Stimulated activated CD4-positive, alpha-beta T cell treated with anti-CD3 and anti-CD28 coated beads, Interleukin-2, amount 100 ng/mL, for 24 hours (primary cell): ENCODE data around the gene POLDIP2.
"Not testable (repeated sequence)": the region's sequence is repeated elsewhere in the genome, so short reads cannot be mapped to it uniquely, and the experiment has no call there.

Source experiments
- DNase-seq, 2 donors: peaks; one replicate each; pipeline ENCODE4 v3.0.0-alpha.2; 2020

Gene POLDIP2

GRCh38 chr17:28364665-28365363 is 7.5 kb upstream of the POLDIP2 start, which contains the start of gene SEBOX:
SEBOX (minus strand) TSS chr17:28365199; CDS start chr17:28365151, 48 bp downstream.
- DNase-seq, result no peak

GRCh38 chr17:28363776-28364650 is 6.7 kb upstream of the POLDIP2 start:
- no peak for DNase-seq

DNA sequence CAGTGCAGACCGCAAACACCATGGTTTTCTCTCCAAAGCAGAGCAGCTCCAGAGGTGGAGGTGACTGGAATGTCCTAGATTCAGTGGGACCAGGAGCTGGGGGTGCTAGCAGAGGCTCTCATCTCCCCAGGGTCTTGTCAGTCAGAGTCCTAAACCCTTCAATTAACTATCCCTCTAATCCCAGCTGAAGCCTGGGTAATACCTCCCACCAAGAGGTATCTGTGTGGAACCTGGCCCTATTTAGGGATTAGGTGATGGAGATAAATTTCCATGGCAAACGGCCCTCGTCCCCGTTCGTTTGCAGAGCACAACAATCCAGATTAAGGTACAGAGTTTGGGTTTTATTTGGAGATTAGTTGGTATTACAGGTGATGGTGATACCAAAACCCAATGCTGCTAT is 5.9 kb upstream of the POLDIP2 start:
- DNase-seq, result no peak

- DNase-seq, result no peak
Observed at GRCh38 chr17:28357901-28358197, 522 bp upstream of the POLDIP2 start.

GRCh38 chr17:28350271-28350670 is 7.1 kb downstream of the POLDIP2 start:
- DNase-seq, result no peak

DNA sequence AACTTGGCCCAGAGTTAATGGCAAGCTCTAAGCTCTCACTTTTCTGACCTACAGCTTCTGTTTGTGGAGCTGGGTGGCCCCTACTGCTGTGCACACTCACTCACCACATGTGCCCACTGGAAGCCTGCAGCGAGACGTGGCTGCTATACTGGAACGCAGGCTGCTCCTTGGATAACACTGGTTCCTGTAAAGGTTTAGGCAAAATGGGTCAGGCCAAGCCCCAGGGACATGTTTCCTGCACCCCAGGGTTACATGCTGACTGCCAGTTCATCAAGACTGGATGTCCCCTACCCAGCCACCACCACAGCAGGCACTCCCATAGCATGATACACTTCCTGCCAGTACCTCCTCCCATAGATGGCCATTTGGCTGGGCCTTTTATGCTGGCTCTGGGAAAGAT is 8.3 kb downstream of the POLDIP2 start:
- no peak for DNase-seq

DNA sequence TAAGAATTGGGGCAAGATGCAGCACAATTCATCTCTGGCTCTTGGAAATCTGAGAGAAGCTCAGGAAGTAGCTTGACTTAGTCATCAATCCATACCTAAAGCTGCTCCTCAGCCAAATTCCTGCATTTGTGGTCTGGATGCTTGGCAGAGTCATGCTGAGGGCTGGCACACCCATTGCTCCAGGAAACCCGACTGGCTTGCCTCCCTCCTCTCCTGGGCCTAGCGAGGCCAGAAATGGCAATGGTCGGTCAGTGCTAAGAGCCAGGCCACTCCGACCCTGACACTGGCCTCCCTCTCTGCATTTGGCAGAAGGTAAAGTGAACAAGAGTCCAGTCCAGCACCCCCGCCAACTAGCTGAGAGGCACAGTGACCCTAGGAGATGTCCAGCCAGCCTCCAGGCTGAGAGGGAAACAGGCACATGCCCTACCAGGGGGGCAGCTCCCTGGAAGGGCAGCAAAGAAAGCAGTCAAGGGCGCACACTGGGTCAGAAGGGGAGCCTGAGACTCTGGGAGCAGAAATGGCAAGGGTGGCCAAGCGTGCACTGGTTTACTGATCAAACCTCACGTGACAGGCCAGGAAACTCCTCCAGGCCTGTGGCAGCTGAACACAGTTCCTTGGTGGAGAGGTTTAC is 10.0 kb downstream of the POLDIP2 start:
- DNase-seq, result no peak

GRCh38 chr17:28346746-28347246 is 10.5 kb downstream of the POLDIP2 start:
- DNase-seq, result no peak

DNA sequence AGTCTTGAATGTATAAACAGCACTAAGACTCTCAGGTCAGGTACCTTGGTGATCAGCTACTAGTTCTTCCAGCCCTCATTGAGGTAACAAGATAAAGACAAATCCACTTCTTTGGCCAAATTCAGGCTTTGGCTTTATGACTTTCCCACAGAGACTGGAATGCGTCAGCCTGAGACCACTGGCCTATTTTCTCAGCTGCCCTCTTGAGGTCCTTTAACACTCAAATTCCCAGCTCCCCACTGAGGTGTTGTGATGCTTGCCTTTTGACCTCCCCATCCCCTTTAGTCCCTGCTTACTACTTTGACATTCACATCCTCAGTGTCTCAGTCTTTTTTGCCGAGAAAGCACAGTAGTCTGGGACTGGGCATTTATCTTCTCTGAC is 11.1 kb downstream of the POLDIP2 start:
- DNase-seq, result no peak

- DNase-seq, result no peak
Observed at GRCh38 chr17:28345419-28346198, 11.7 kb downstream of the POLDIP2 start.

DNA sequence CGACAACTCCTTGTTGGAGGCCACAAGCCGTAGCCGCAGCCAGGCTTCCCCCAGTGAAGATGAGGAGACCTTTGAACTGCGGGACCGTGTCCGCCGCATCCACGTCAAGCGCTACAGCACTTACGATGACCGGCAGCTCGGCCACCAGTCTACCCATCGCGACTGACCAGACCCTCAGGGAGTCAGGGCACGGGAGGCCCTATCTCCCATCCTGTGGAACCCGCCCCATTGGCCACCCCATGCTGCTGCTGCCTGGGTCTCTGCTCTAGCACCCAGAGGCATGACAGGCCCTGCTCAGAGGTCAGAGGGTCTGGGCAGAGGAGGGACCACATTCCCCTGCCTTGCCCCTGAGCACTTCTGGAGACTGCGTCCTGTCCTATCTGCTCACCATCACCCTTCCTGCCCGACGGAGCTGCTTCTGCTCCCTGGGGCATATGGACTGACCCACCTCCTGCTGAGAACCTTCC is 12.9 kb downstream of the POLDIP2 start:
- no peak for DNase-seq

DNA sequence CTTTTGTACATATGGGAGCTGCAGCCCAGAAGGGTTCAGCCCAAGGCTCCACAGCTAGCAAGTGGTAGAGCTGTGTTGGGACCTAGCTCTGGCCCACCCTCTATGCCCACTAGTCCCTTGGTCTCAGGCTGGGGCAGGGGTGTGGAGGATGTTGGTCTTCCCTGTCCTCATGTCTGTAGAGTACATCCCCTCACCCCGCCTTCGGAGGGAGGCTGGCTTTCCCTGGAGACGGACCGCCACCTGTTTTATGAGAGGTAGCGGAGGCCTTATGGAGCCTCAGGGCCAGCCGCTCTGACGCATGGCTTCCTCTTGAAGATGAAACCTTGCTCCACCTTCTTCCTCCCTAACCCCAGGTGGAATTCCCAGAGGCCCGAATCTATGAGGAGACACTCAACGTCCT is 13.3 kb downstream of the POLDIP2 start:
- DNase-seq, result no peak

DNA sequence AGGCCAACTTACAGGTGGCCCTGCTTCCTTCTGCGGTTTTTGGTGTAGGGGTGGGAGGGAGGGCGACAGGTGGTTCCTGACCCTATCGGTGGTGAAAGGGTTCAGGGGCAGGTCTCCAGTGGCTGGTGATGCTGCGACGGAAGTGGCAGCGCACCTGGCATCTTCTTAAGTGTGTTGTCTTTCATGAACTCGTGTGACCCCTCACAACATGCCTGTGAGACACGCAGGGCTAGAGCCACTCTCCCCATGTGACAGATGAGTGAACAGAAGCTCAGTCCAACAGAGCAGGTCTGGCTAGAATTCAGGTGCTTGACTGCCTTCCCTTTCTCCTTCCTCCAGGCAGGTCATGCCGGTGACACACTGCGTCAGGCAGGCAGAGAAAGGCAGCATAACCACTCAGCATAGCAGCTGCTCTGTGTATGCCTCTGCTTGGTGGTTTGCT is 13.8 kb downstream of the POLDIP2 start:
- no peak for DNase-seq

- no peak for DNase-seq
Observed at GRCh38 chr17:28342313-28342712, 15.0 kb downstream of the POLDIP2 start.

DNA sequence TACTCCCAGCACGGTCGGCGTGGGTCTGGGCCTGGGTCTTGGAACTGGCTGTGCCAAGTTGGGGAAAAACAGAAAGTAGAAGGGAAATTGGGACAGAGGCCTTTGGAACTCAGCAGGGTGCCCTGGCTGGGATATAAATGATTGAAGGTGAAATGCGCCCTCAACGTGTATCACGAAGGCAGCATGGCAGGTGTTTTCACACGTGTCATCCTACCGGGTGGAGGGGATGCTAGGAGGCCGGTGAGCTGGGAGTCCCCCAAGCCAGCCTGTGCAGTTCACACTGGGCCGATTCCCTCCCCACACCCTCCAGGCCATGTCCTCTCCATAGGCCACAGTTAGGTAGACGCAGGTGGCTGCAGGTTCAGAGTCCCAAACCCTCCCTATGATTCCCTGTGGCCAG is 15.8 kb downstream of the POLDIP2 start:
- no peak for DNase-seq

- DNase-seq, result no peak
Observed at GRCh38 chr17:28340374-28340773, 17.0 kb downstream of the POLDIP2 start.

DNA sequence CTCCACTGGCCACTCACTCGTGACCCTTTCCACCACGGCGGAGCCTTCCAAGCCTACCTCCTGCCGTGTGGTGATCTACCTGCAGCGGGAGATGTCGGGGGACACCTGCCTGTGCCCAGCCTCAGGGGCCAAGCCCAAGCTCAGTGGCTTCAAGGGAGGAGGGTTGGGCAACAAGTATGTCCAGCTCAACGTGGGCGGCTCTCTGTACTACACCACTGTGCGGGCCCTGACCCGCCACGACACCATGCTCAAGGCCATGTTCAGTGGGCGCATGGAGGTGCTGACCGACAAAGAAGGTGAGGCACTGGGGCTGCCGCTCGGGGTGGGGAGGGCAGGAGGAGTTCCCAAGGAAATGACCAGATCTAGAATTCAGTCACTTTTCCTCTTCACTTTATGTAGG is 17.9 kb downstream of the POLDIP2 start:
- DNase-seq, result no peak

DNA sequence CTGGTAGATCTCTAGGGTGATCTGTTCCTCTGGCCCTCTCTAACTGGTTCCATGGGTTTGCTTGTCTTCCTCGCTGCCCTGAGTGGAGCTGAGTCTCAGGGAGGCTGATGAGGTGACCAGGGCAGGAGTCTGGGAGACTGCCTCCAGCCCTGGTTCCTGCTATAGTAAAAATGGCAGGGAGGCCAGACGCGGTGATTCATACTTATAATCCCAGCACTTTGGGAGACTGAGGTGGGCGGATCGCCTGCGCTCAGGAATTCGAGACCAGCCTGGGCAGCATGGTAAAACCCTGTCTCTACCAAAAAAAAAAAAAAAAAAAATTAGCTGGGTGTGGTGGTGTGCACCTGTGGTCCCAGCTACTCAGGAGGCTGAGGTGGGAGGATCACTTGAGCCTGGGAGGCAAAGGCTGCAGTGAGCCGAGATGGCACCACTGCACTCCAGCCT is 18.5 kb downstream of the POLDIP2 start:
- DNase-seq, result not testable (repeated sequence)

GRCh38 chr17:28338056-28338768 is 19.1 kb downstream of the POLDIP2 start:
- DNase-seq, result no peak

GRCh38 chr17:28335959-28336871 is 21.1 kb downstream of the POLDIP2 start:
- DNase-seq, result peak in 1 of 2 donors; percentile 36
